HepG2 (cell line): ENCODE results near the gene CNTRL. TPM values are rescaled to one million over a fixed set of nuclear protein-coding genes. Genes with fewer than 3 reads are reported as not detected.
A peak's percentile ranks its signal among the peaks of the same experiment; 100 is the strongest.

Experiments
- ATAC-seq: fragments of 200-7000 bp; cut with Tn5 transposase; 3 replicates; pipeline ENCODE4 v1.9.1; 2020; ENCODE audit warnings: mild to moderate bottlenecking, moderate library complexity
- BruUV-seq: library from RNA; stranded (reverse); fragments of 400-500 nt; replicated peaks from 2 replicates; lab custom pipeline; 2021; lab: Mats Ljungman, UMichigan
- CTCF ChIA-PET: fragments of 300-600 bp; formaldehyde crosslinking; extraction: SDS; loops from one replicate; lab custom pipeline; 2021; ENCODE audit warnings: low total read pairs, inconsistent platforms, low intra/inter-chr PET ratio; lab: Yijun Ruan, JAX
- POLR2A ChIA-PET: fragments of 350-600 bp; sonication (Branson Sonifier 250); formaldehyde crosslinking; loops from one replicate; lab custom pipeline; 2020; ENCODE audit warnings: antibody characterized with exemption, inconsistent platforms; lab: Yijun Ruan, JAX
- DNase-seq: peaks from one replicate; pipeline ENCODE4 v3.0.0-alpha.2; 2015; ENCODE audit warnings: low spot score
- FAIRE-seq: peaks from 3 replicates; lab custom pipeline; 2011; peaks lifted over from hg19 to GRCh38; lab: Jason Lieb, UNC
- H2AFZ ChIP-seq: one replicate; pipeline ENCODE4 v1.6.1; 2011; ENCODE audit warnings: low read length, inconsistent platforms
- H3K27ac ChIP-seq: fragments of 300-600 bp; 3 replicates; pipeline ENCODE4 v1.8.0; 2011; ENCODE audit warnings: mixed run types, mild to moderate bottlenecking, mixed read lengths, low read length, inconsistent platforms; ENCODE audit not compliant: insufficient read depth; ENCODE audit errors: extremely low read length
- H3K27me3 ChIP-seq, 2 experiments: fragments of 200-600 bp in 1 of 2; 2 replicates in 1 of 2; 3 replicates in 1 of 2; pipeline versions ENCODE4 v1.6.0 to v1.8.0; 2011; ENCODE audit warnings: low read length in 2 of 2, mild to moderate bottlenecking in 2 of 2, moderate library complexity in 2 of 2, inconsistent platforms in 1 of 2; ENCODE audit not compliant: insufficient read depth in 2 of 2, control insufficient read depth in 1 of 2
- H3K36me3 ChIP-seq, 2 experiments: fragments of 200-600 bp in 1 of 2; replicated peaks in 1 of 2; 2 replicates in 1 of 2; 3 replicates in 1 of 2; pipeline versions ENCODE4 v1.5.1 to v1.8.0; 2011; ENCODE audit warnings: low read length in 2 of 2, inconsistent platforms in 1 of 2; ENCODE audit not compliant: insufficient read depth in 2 of 2, control insufficient read depth in 1 of 2
- H3K4me1 ChIP-seq: 2 replicates; pipeline ENCODE4 v1.5.1; 2012; ENCODE audit warnings: low read length, inconsistent platforms; ENCODE audit not compliant: insufficient read depth
- H3K4me2 ChIP-seq: 2 replicates; pipeline ENCODE4 v1.6.0; 2011; ENCODE audit warnings: low read depth, low read length, inconsistent platforms
- H3K4me3 ChIP-seq, 3 experiments: fragments of 200-600 bp in 1 of 3; sonication (generic), shearing (Covaris generic) in 1 of 3; replicated peaks in 1 of 3; 2 replicates each; pipeline ENCODE4 v1.5.1; 2011 to 2016; ENCODE audit warnings: low read length in 3 of 3, inconsistent platforms in 2 of 3, low read depth in 2 of 3, mild to moderate bottlenecking in 2 of 3, control low read depth in 1 of 3, mixed read lengths in 1 of 3; ENCODE audit not compliant: insufficient read depth in 1 of 3
- H3K79me2 ChIP-seq: one replicate; pipeline ENCODE4 v1.6.1; 2011; ENCODE audit warnings: low read length, inconsistent platforms; ENCODE audit not compliant: insufficient read depth
- H3K9ac ChIP-seq: 2 replicates; pipeline ENCODE4 v1.6.0; 2011; ENCODE audit warnings: mild to moderate bottlenecking, low read depth, low read length, inconsistent platforms; ENCODE audit not compliant: insufficient read depth
- H3K9me3 ChIP-seq: 2 replicates; pipeline ENCODE4 v1.5.1; 2012; ENCODE audit warnings: mild to moderate bottlenecking, low read length
- H4K20me1 ChIP-seq: 2 replicates; pipeline ENCODE4 v1.6.0; 2011; ENCODE audit warnings: inconsistent platforms, mild to moderate bottlenecking, low read length, moderate library complexity; ENCODE audit not compliant: insufficient read depth
- ARID3A ChIP-seq: IDR thresholded peaks from 2 replicates; pipeline ENCODE4 v1.6.1; 2012; ENCODE audit warnings: low read depth, low read length, improper control_type of control experiment
- ELF3 ChIP-seq: IDR thresholded peaks from 2 replicates; pipeline ENCODE4 v1.6.1; 2016; ENCODE audit warnings: missing genetic modification reagents, missing compliant biosample characterization
- HNRNPL ChIP-seq: fragments of 200-400 bp; formaldehyde crosslinking; IDR thresholded peaks from 2 replicates; pipeline ENCODE4 v1.6.1; 2017; ENCODE audit warnings: mild to moderate bottlenecking, low read depth, low read length
- KDM3A ChIP-seq: IDR thresholded peaks from 2 replicates; pipeline ENCODE4 v1.6.1; 2018; ENCODE audit warnings: low read depth, missing compliant biosample characterization
- YEATS4 ChIP-seq: sonication (generic); formaldehyde crosslinking; IDR thresholded peaks from 2 replicates; pipeline ENCODE4 v1.4.0; 2020; ENCODE audit warnings: missing genetic modification reagents, borderline replicate concordance
- ZFX ChIP-seq: sonication (generic); formaldehyde crosslinking; IDR thresholded peaks from 2 replicates; pipeline ENCODE4 v1.4.0; 2020; ENCODE audit warnings: mild to moderate bottlenecking, low read depth, missing genetic modification reagents, moderate library complexity
- ZNF232 ChIP-seq: sonication (generic); formaldehyde crosslinking; IDR thresholded peaks from 2 replicates; pipeline ENCODE4 v1.4.0; 2020; ENCODE audit warnings: missing genetic modification reagents, borderline replicate concordance
- ZNF34 ChIP-seq: sonication (generic); formaldehyde crosslinking; IDR thresholded peaks from 2 replicates; pipeline ENCODE4 v1.4.0; 2020; ENCODE audit warnings: mild to moderate bottlenecking, missing genetic modification reagents, borderline replicate concordance
- ZNF484 ChIP-seq: sonication (generic); formaldehyde crosslinking; IDR thresholded peaks from 2 replicates; pipeline ENCODE4 v1.5.1; 2020; ENCODE audit warnings: mild to moderate bottlenecking, low read depth, missing genetic modification reagents, borderline replicate concordance
- ZNF558 ChIP-seq: sonication (generic); formaldehyde crosslinking; IDR thresholded peaks from 2 replicates; pipeline ENCODE4 v1.9.0; 2022; ENCODE audit warnings: mild to moderate bottlenecking, missing genetic modification reagents, borderline replicate concordance
- WGBS: methylation state at CpG from one replicate; pipeline ENCODE4 v1.1.6; 2017; ENCODE audit warnings: low lambda C conversion rate; 5-methylcytosine and 5-hydroxymethylcytosine counted together
- in situ Hi-C: cut with HindIII; loops from 2 replicates; pipeline ENCODE4 v1.10.0; 2017; ENCODE audit warnings: low pct_unique_long_range_greater_than_20kb; ENCODE audit not compliant: extremely low pct_ligation_motif_present
- intact Hi-C: fragments of 100-400 bp; cut with micrococcal nuclease; formaldehyde crosslinking; loops from one replicate; pipeline ENCODE4 v1.10.0; 2022; ENCODE audit not compliant: unreplicated experiment
- polyA plus RNA-seq, 8 experiments: library from polyadenylated mRNA; depleted of rRNA in 3 of 8; stranded (reverse) in 7 of 8; unstranded in 1 of 8; fragments of >200 nt; fragmentation: Illumina TruSeq in 4 of 8; extraction: Trizol in 4 of 8; gene quantifications; 2 replicates each; pipeline versions ENCODE4 v1.2.1 to v1.2.3, GENCODE V29; 2011 to 2016; ENCODE audit warnings: low read depth in 4 of 8, missing spikeins in 1 of 8, mixed read lengths in 1 of 8; ENCODE audit not compliant: insufficient read depth in 1 of 8
- total RNA-seq, 5 experiments: library from RNA; depleted of rRNA; stranded (reverse); fragments of >200 nt; fragmentation: Illumina TruSeq; extraction: Trizol; gene quantifications; 2 replicates each; pipeline ENCODE4 v1.2.3, GENCODE V29; 2016; ENCODE audit warnings: low read depth in 1 of 5

CNTRL gene
- total and polyA plus RNA-seq, 2 of the 13 experiments (the other 11 are each of a cell fraction or from before 2014, with no cell fraction given): 7.5 to 11.8 TPM

GRCh38 chr9:121225240-121225639, 150.5 kb downstream of the CNTRL start:
- WGBS: 3% methylated on average over 5 of the region's 5 CpGs
- POLR2A ChIA-PET: no interaction called here
- Histone ChIP-seq H3K36me3 (no peaks in the 10 kb centered on the region), H3K4me2 (no peak overlapping the region), H3K27ac (no peak overlapping the region)
- peak; percentile 31; the same call in 1 of the 3 replicates for ATAC-seq
- no peak for TF ChIP-seq ELF3 (CRISPR knock-in tag)
- no peak for TF ChIP-seq HNRNPL
- TF ChIP-seq, all 625 proteins: peak for 0
- in situ Hi-C loops (no loop called here), intact Hi-C loops (no loop called here)
- no TSS peak for BruUV-seq
- FAIRE-seq: no peak
- CTCF ChIA-PET: no interaction called here
- H3K4me1 ChIP-seq: peaks cover 18% of the 10 kb centered on the region
- H3K27me3 ChIP-seq: no peaks in the 10 kb centered on the region
- no peak overlapping the region for H3K9ac ChIP-seq
- H4K20me1 ChIP-seq: no peaks in the 10 kb centered on the region
- H3K9me3 ChIP-seq: no peaks in the 10 kb centered on the region
- no peak overlapping the region for H3K4me3 ChIP-seq
- no peaks in the 10 kb centered on the region for H3K79me2 ChIP-seq
- no peak overlapping the region for H2AFZ ChIP-seq
- no peak for DNase-seq

GRCh38 chr9:121226175-121226574, 151.4 kb downstream of the CNTRL start:
- DNase-seq: no peak
- CTCF ChIA-PET: no interaction called here
- H3K36me3 ChIP-seq: no peaks in the 10 kb centered on the region
- H3K79me2 ChIP-seq: no peaks in the 10 kb centered on the region
- H3K9ac ChIP-seq: no peak overlapping the region
- H3K27me3 ChIP-seq: no peaks in the 10 kb centered on the region
- no peak overlapping the region for H3K4me3 ChIP-seq
- POLR2A ChIA-PET: no interaction called here
- TF ChIP-seq ZNF484 (CRISPR knock-in tag) (no peak), ZNF558 (CRISPR knock-in tag) (no peak), YEATS4 (CRISPR knock-in tag) (no peak), ZFX (CRISPR knock-in tag) (no peak), KDM3A (CRISPR knock-in tag) (no peak), ZNF34 (CRISPR knock-in tag) (no peak), ZNF232 (CRISPR knock-in tag) (no peak), ARID3A (no peak)
- TF ChIP-seq, all 625 proteins: peak for 0
- Histone ChIP-seq H3K9me3 (no peaks in the 10 kb centered on the region), H3K4me2 (no peak overlapping the region), H3K27ac (no peak overlapping the region), H4K20me1 (no peaks in the 10 kb centered on the region), H3K4me1 (peaks cover 20% of the 10 kb centered on the region), H2AFZ (no peak overlapping the region)
- in situ Hi-C loops: no loop called here
- 50% methylated on average over 2 of the region's 2 CpGs for WGBS
- no TSS peak for BruUV-seq
- intact Hi-C loops: no loop called here
- no peak for FAIRE-seq
- no peak for ATAC-seq
